OCI-LY7 (cell line): ENCODE measurements around the gene CDCA8. TPM values are rescaled to one million over a fixed set of nuclear protein-coding genes. Genes with fewer than 3 reads are reported as not detected.

Source experiments
- BruUV-seq: library from RNA; stranded (reverse); fragments of 400-500 nt; replicated peaks from 2 replicates; lab custom pipeline; 2021; lab: Mats Ljungman, UMichigan
- CTCF ChIA-PET: fragments of 300-600 bp; sonication (Branson Sonifier 250); formaldehyde crosslinking; loops from one replicate; lab custom pipeline; 2022; ENCODE audit warnings: antibody characterized with exemption; ENCODE audit not compliant: unreplicated experiment; lab: Charles Lee
- POLR2A ChIA-PET: fragments of 300-600 bp; sonication (Branson Sonifier 250); formaldehyde crosslinking; loops from one replicate; lab custom pipeline; 2022; ENCODE audit warnings: antibody characterized with exemption; lab: Charles Lee
- DNase-seq: peaks from one replicate; pipeline ENCODE4 v3.0.0-alpha.2; 2015; ENCODE audit warnings: low spot score
- H2AFZ ChIP-seq: fragments of 200-600 bp; sonication (generic), shearing (Covaris generic); 2 replicates; pipeline ENCODE4 v1.6.1; 2014; ENCODE audit warnings: mild to moderate bottlenecking, antibody characterized with exemption, low read length, moderate library complexity
- H3K27ac ChIP-seq: fragments of 200-600 bp; sonication (generic); 2 replicates; pipeline ENCODE4 v1.5.1; 2014; ENCODE audit warnings: mixed run types, low read depth, mild to moderate bottlenecking, moderate library complexity, low read length, inconsistent platforms; ENCODE audit not compliant: poor library complexity, severe bottlenecking
- H3K36me3 ChIP-seq: fragments of 200-600 bp; sonication (generic); 2 replicates; pipeline ENCODE4 v1.6.1; 2014; ENCODE audit warnings: mild to moderate bottlenecking, antibody characterized with exemption, low read length, moderate library complexity, mixed read lengths; ENCODE audit not compliant: insufficient read depth
- H3K4me1 ChIP-seq: fragments of 200-600 bp; sonication (generic); 2 replicates; pipeline ENCODE4 v1.5.1; 2014; ENCODE audit warnings: mild to moderate bottlenecking, low read length; ENCODE audit not compliant: insufficient read depth, poor library complexity, severe bottlenecking
- H3K4me2 ChIP-seq: fragments of 200-600 bp; sonication (generic); 2 replicates; pipeline ENCODE4 v1.6.1; 2014; ENCODE audit warnings: mild to moderate bottlenecking, low read length
- H3K4me3 ChIP-seq: fragments of 200-600 bp; sonication (generic); 2 replicates; pipeline ENCODE4 v1.5.1; 2014; ENCODE audit warnings: mild to moderate bottlenecking, low read depth, low read length; ENCODE audit not compliant: poor library complexity, severe bottlenecking
- H3K79me2 ChIP-seq: fragments of 200-600 bp; sonication (generic); 2 replicates; pipeline ENCODE4 v1.6.1; 2016; ENCODE audit warnings: low read depth, mild to moderate bottlenecking, low read length, moderate library complexity, mixed read lengths; ENCODE audit not compliant: insufficient read depth
- H3K9me2 ChIP-seq: fragments of 200-600 bp; sonication (generic); 2 replicates; pipeline ENCODE4 v1.6.1; 2016; ENCODE audit warnings: mild to moderate bottlenecking, low read length, mixed read lengths; ENCODE audit not compliant: insufficient read depth
- H3K9me3 ChIP-seq: fragments of 200-600 bp; sonication (generic); 2 replicates; pipeline ENCODE4 v1.6.1; 2014; ENCODE audit warnings: mild to moderate bottlenecking, mixed run types, low read length, mixed read lengths
- H4K20me1 ChIP-seq: fragments of 200-600 bp; sonication (generic); 2 replicates; pipeline ENCODE4 v1.6.1; 2014; ENCODE audit warnings: mild to moderate bottlenecking, antibody characterized with exemption, low read length, moderate library complexity, mixed read lengths; ENCODE audit not compliant: insufficient read depth
- CTCF ChIP-seq: fragments of 200-600 bp; sonication (generic); conservative IDR thresholded peaks from 2 replicates; pipeline ENCODE4 v1.5.1; 2014; ENCODE audit warnings: mild to moderate bottlenecking, antibody characterized with exemption, low read length, moderate library complexity, mixed read lengths
- EZH2phosphoT487 ChIP-seq: fragments of 200-600 bp; sonication (generic); IDR thresholded peaks from 2 replicates; pipeline ENCODE4 v1.6.1; 2018; ENCODE audit warnings: low read depth, borderline replicate concordance, mild to moderate bottlenecking, mixed run types, antibody characterized with exemption, low read length, moderate library complexity, mixed read lengths
- intact Hi-C: fragments of 100-400 bp; cut with micrococcal nuclease; formaldehyde crosslinking; loops from one replicate; pipeline ENCODE4 v1.10.0; 2022; ENCODE audit not compliant: unreplicated experiment
- total RNA-seq, 2 experiments: library from RNA; depleted of rRNA in 1 of 2; stranded (reverse); fragments of >200 nt in 1 of 2; shearing (Covaris generic) in 1 of 2; gene quantifications; 2 replicates each; pipeline ENCODE4 v1.2.3, GENCODE V29; 2014 to 2022

The CDCA8 gene
- total RNA-seq, 2 experiments from 2014 or later: 60.0 to 111 TPM

- H3K9me2 ChIP-seq: no peaks in the 10 kb centered on the region
- H2AFZ ChIP-seq: no peak overlapping the region
- TF ChIP-seq CTCF (no peak), EZH2phosphoT487 (no peak)
- H3K9me3 ChIP-seq: no peaks in the 10 kb centered on the region
- ChIA-PET POLR2A (interaction anchor here (0.6 kb wide), 1 partner anchor 429 kb away, joined by 5 read pairs; no protein-coding TSS in a partner anchor), CTCF (no interaction called here)
- no peaks in the 10 kb centered on the region for H3K79me2 ChIP-seq
- no TSS peak for BruUV-seq
- H3K4me1 ChIP-seq: no peaks in the 10 kb centered on the region
- DNase-seq: no peak
- intact Hi-C loops: no loop called here
- H3K36me3 ChIP-seq: no peaks in the 10 kb centered on the region
- no peak overlapping the region for H3K27ac ChIP-seq
- no peaks in the 10 kb centered on the region for H4K20me1 ChIP-seq
- H3K4me2 ChIP-seq: no peak overlapping the region
- H3K4me3 ChIP-seq: no peak overlapping the region
These were observed 30.1 kb downstream of the CDCA8 start for GRCh38 chr1:37722181-37723071.

- H3K4me2 ChIP-seq: no peak overlapping the region
These were observed 30.7 kb downstream of the CDCA8 start for GRCh38 chr1:37723072-37723389.

More at GRCh38 chr1:37723072-37723389, 30.7 kb downstream of the CDCA8 start:
- Histone ChIP-seq H3K9me3 (no peaks in the 10 kb centered on the region), H3K27ac (no peak overlapping the region), H3K79me2 (no peaks in the 10 kb centered on the region), H3K4me3 (no peak overlapping the region), H2AFZ (no peak overlapping the region), H3K4me1 (no peaks in the 10 kb centered on the region), H3K36me3 (no peaks in the 10 kb centered on the region), H3K9me2 (no peaks in the 10 kb centered on the region), H4K20me1 (no peaks in the 10 kb centered on the region)
- CTCF ChIA-PET: no interaction called here
- no peak for DNase-seq
- TF ChIP-seq CTCF (no peak), EZH2phosphoT487 (no peak)
- POLR2A ChIA-PET: interaction anchor here (0.6 kb wide), 1 partner anchor 430 kb away, joined by 5 read pairs; no protein-coding TSS in a partner anchor
- intact Hi-C loops: no loop called here
- no TSS peak for BruUV-seq
